ENCODE data around the gene TTC22.
A peak's percentile ranks its signal among the peaks of the same experiment; 100 is the strongest.

TTC22 gene

GRCh38 chr1:54764922-54765561 lies 36.1 kb downstream of the TTC22 start:
- Histone ChIP-seq H3K4me3 (ENCODE audit: low read depth, low read length) (no peak overlapping the region), H3K18ac (ENCODE audit: low read length) (no peak overlapping the region), H3K79me2 (ENCODE audit: control insufficient read depth, insufficient read depth, low read length, poor library complexity) (peaks cover 5% of the 10 kb centered on the region), H3K4ac (ENCODE audit: low read depth, low read length) (no peak overlapping the region), H4K8ac (ENCODE audit: low read depth, low read length) (peak overlapping the region; percentile 52), H3K9me3 (ENCODE audit: insufficient read depth, low read depth, low read length) (no peaks in the 10 kb centered on the region), H4K12ac (ENCODE audit: low read depth, low read length) (no peak overlapping the region), H2BK5ac (ENCODE audit: low read depth, low read length, poor library complexity) (no peak overlapping the region), H2AK5ac (ENCODE audit: low read length) (no peak overlapping the region), H2BK12ac (ENCODE audit: low read length) (no peak overlapping the region), H2AFZ (ENCODE audit: insufficient read depth, low read length, poor library complexity) (no peak overlapping the region), H4K91ac (ENCODE audit: low read depth, low read length) (no peak overlapping the region), H3K27ac (ENCODE audit: low read depth, low read length) (no peak overlapping the region), H3K27me3 (ENCODE audit: insufficient read depth, low read length) (no peaks in the 10 kb centered on the region), H3K23ac (ENCODE audit: low read length) (no peak overlapping the region), H3K4me2 (ENCODE audit: low read length) (peak overlapping the region; percentile 52), H3K14ac (ENCODE audit: low read length) (no peak overlapping the region), H3K36me3 (ENCODE audit: control insufficient read depth in 1 of 2, insufficient read depth in 2 of 2, low read length in 2 of 2) (no peaks in the 10 kb centered on the region), H3K4me1 (ENCODE audit: control insufficient read depth in 1 of 2, insufficient read depth in 2 of 2, low read length in 2 of 2) (peaks cover 0 to 2% of the 10 kb centered on the region in 2 experiments), H3K79me1 (ENCODE audit: low read length) (peaks cover 5% of the 10 kb centered on the region), H3K9ac (ENCODE audit: low read length) (no peak overlapping the region), H2BK120ac (ENCODE audit: insufficient read depth, low read length, poor library complexity) (no peak overlapping the region)
- no peak for DNase-seq
- no CpG with 5 or more reads among the region's 13 CpGs for WGBS (ENCODE audit: extremely low coverage, insufficient coverage, insufficient read length)

- Histone ChIP-seq H3K23ac (ENCODE audit: low read length) (no peak within 1 kb of the TSS), H3K9me3 (ENCODE audit: insufficient read depth, low read depth, low read length) (no peaks in the 10 kb centered on the region), H3K4ac (ENCODE audit: low read depth, low read length) (peak within 1 kb of the TSS; percentile 84), H4K8ac (ENCODE audit: low read depth, low read length) (peak within 1 kb of the TSS; percentile 99), H2AK5ac (ENCODE audit: low read length) (peak within 1 kb of the TSS; percentile 30), H3K4me2 (ENCODE audit: low read length) (peak within 1 kb of the TSS; percentile 81), H3K27me3 (ENCODE audit: insufficient read depth, low read length) (no peaks in the 10 kb centered on the region), H3K27ac (ENCODE audit: low read depth, low read length) (no peak within 1 kb of the TSS), H3K36me3 (ENCODE audit: control insufficient read depth in 1 of 2, insufficient read depth in 2 of 2, low read length in 2 of 2) (no peaks in the 10 kb centered on the region), H2BK5ac (ENCODE audit: low read depth, low read length, poor library complexity) (peak within 1 kb of the TSS; percentile 68), H2AFZ (ENCODE audit: insufficient read depth, low read length, poor library complexity) (peak within 1 kb of the TSS; percentile 99), H3K18ac (ENCODE audit: low read length) (peak within 1 kb of the TSS; percentile 95), H4K91ac (ENCODE audit: low read depth, low read length) (peak within 1 kb of the TSS; percentile 88), H2BK12ac (ENCODE audit: low read length) (no peak within 1 kb of the TSS), H4K12ac (ENCODE audit: low read depth, low read length) (peak within 1 kb of the TSS; percentile 95), H2BK120ac (ENCODE audit: insufficient read depth, low read length, poor library complexity) (peak within 1 kb of the TSS; percentile 86), H3K14ac (ENCODE audit: low read length) (peak within 1 kb of the TSS; percentile 96), H3K4me1 (ENCODE audit: control insufficient read depth in 1 of 2, insufficient read depth in 2 of 2, low read length in 2 of 2) (peaks cover 0 to 2% of the 10 kb centered on the region in 2 experiments), H3K79me1 (ENCODE audit: low read length) (peaks cover 5% of the 10 kb centered on the region), H3K4me3 (ENCODE audit: low read depth, low read length) (peak within 1 kb of the TSS; percentile 98), H3K9ac (ENCODE audit: low read length) (peak within 1 kb of the TSS; percentile 90), H3K79me2 (ENCODE audit: control insufficient read depth, insufficient read depth, low read length, poor library complexity) (peaks cover 5% of the 10 kb centered on the region)
- peak; percentile 98 to 100 for DNase-seq
- WGBS (ENCODE audit: extremely low coverage, insufficient coverage, insufficient read length), result no CpG with 5 or more reads among the region's 57 CpGs
Observed at GRCh38 chr1:54764133-54764921, 36.8 kb downstream of the TTC22 start, which contains the start of gene PARS2. PARS2 (minus strand) TSS chr1:54764523; CDS start chr1:54759161, 5,362 bp downstream.

GRCh38 chr1:54763816-54764132 lies 37.3 kb downstream of the TTC22 start:
- Histone ChIP-seq H2AFZ (ENCODE audit: insufficient read depth, low read length, poor library complexity) (peak overlapping the region; percentile 99), H3K36me3 (ENCODE audit: control insufficient read depth in 1 of 2, insufficient read depth in 2 of 2, low read length in 2 of 2) (peaks cover 2 to 3% of the 10 kb centered on the region in 2 experiments), H2BK12ac (ENCODE audit: low read length) (no peak overlapping the region), H3K4me1 (ENCODE audit: control insufficient read depth in 1 of 2, insufficient read depth in 2 of 2, low read length in 2 of 2) (peaks cover 0 to 2% of the 10 kb centered on the region in 2 experiments), H3K79me1 (ENCODE audit: low read length) (peaks cover 5% of the 10 kb centered on the region), H3K18ac (ENCODE audit: low read length) (peak overlapping the region; percentile 95), H3K4me2 (ENCODE audit: low read length) (peak overlapping the region; percentile 81), H4K8ac (ENCODE audit: low read depth, low read length) (peak overlapping the region; percentile 99), H2BK120ac (ENCODE audit: insufficient read depth, low read length, poor library complexity) (peak overlapping the region; percentile 86), H3K27me3 (ENCODE audit: insufficient read depth, low read length) (no peaks in the 10 kb centered on the region), H3K9ac (ENCODE audit: low read length) (peak overlapping the region; percentile 90), H4K12ac (ENCODE audit: low read depth, low read length) (peak overlapping the region; percentile 95), H3K27ac (ENCODE audit: low read depth, low read length) (no peak overlapping the region), H2AK5ac (ENCODE audit: low read length) (peak overlapping the region; percentile 30), H3K4me3 (ENCODE audit: low read depth, low read length) (peak overlapping the region; percentile 98), H3K14ac (ENCODE audit: low read length) (peak overlapping the region; percentile 96), H4K91ac (ENCODE audit: low read depth, low read length) (peak overlapping the region; percentile 88), H3K23ac (ENCODE audit: low read length) (no peak overlapping the region), H2BK5ac (ENCODE audit: low read depth, low read length, poor library complexity) (peak overlapping the region; percentile 68), H3K4ac (ENCODE audit: low read depth, low read length) (peak overlapping the region; percentile 84), H3K79me2 (ENCODE audit: control insufficient read depth, insufficient read depth, low read length, poor library complexity) (peaks cover 5% of the 10 kb centered on the region), H3K9me3 (ENCODE audit: insufficient read depth, low read depth, low read length) (no peaks in the 10 kb centered on the region)
- no CpG with 5 or more reads among the region's 11 CpGs for WGBS (ENCODE audit: extremely low coverage, insufficient coverage, insufficient read length)
- no peak for DNase-seq

- H3K9me3 ChIP-seq (ENCODE audit: insufficient read depth, low read depth, low read length), result no peaks in the 10 kb centered on the region
- no peaks in the 10 kb centered on the region for H3K27me3 ChIP-seq (ENCODE audit: insufficient read depth, low read length)
- no peak overlapping the region for H2BK120ac ChIP-seq (ENCODE audit: insufficient read depth, low read length, poor library complexity)
- H4K12ac ChIP-seq (ENCODE audit: low read depth, low read length), result no peak overlapping the region
- peaks cover 2% of the 10 kb centered on the region in 2 experiments for H3K4me1 ChIP-seq (ENCODE audit: control insufficient read depth in 1 of 2, insufficient read depth in 2 of 2, low read length in 2 of 2)
- H3K4ac ChIP-seq (ENCODE audit: low read depth, low read length), result no peak overlapping the region
- no peak overlapping the region for H2AK5ac ChIP-seq (ENCODE audit: low read length)
- H4K8ac ChIP-seq (ENCODE audit: low read depth, low read length), result no peak overlapping the region
- no peak overlapping the region for H3K18ac ChIP-seq (ENCODE audit: low read length)
- no peak overlapping the region for H3K4me2 ChIP-seq (ENCODE audit: low read length)
- H3K4me3 ChIP-seq (ENCODE audit: low read depth, low read length), result no peak overlapping the region
- peaks cover under 1% of the 10 kb centered on the region for H3K79me1 ChIP-seq (ENCODE audit: low read length)
- no peak overlapping the region for H2BK5ac ChIP-seq (ENCODE audit: low read depth, low read length, poor library complexity)
- H3K79me2 ChIP-seq (ENCODE audit: control insufficient read depth, insufficient read depth, low read length, poor library complexity), result peaks cover under 1% of the 10 kb centered on the region
- no peak for DNase-seq
- WGBS (ENCODE audit: extremely low coverage, insufficient coverage, insufficient read length), result no CpG with 5 or more reads among the region's 20 CpGs
- no peak overlapping the region for H4K91ac ChIP-seq (ENCODE audit: low read depth, low read length)
- H3K27ac ChIP-seq (ENCODE audit: low read depth, low read length), result no peak overlapping the region
- no peak overlapping the region for H2BK12ac ChIP-seq (ENCODE audit: low read length)
- H3K14ac ChIP-seq (ENCODE audit: low read length), result no peak overlapping the region
- H3K9ac ChIP-seq (ENCODE audit: low read length), result no peak overlapping the region
- H3K36me3 ChIP-seq (ENCODE audit: control insufficient read depth in 1 of 2, insufficient read depth in 2 of 2, low read length in 2 of 2), result peaks cover 18 to 20% of the 10 kb centered on the region in 2 experiments
- H3K23ac ChIP-seq (ENCODE audit: low read length), result no peak overlapping the region
- H2AFZ ChIP-seq (ENCODE audit: insufficient read depth, low read length, poor library complexity), result no peak overlapping the region
Observed at GRCh38 chr1:54758678-54759348, 42.3 kb downstream of the TTC22 start.
